Caco-2 (cell line): ENCODE measurements around the gene ZNF552. TPM values are rescaled to one million over a fixed set of nuclear protein-coding genes. Genes with fewer than 3 reads are reported as not detected.

ENCODE experiments used
- BruUV-seq: library from RNA; stranded (reverse); fragments of 400-500 nt; replicated peaks from 2 replicates; lab custom pipeline; 2021; lab: Mats Ljungman, UMichigan
- CTCF ChIA-PET: fragments of 300-600 bp; sonication (Branson Sonifier 250); formaldehyde crosslinking; loops from one replicate; lab custom pipeline; 2022; ENCODE audit warnings: antibody characterized with exemption; lab: Charles Lee
- POLR2A ChIA-PET: fragments of 300-600 bp; sonication (Branson Sonifier 250); formaldehyde crosslinking; loops from one replicate; lab custom pipeline; 2022; ENCODE audit warnings: antibody characterized with exemption; lab: Charles Lee
- DNase-seq, 2 experiments: peaks; one replicate each; pipeline versions ENCODE4 v3.0.0 to v3.0.0-alpha.2; 2020 to 2022
- H3K27me3 ChIP-seq: replicated peaks from 2 replicates; pipeline ENCODE4 v1.6.0; 2011; ENCODE audit warnings: low read length; ENCODE audit not compliant: control insufficient read depth, insufficient read depth
- H3K36me3 ChIP-seq: 2 replicates; pipeline ENCODE4 v1.5.1; 2011; ENCODE audit warnings: low read length; ENCODE audit not compliant: control insufficient read depth, insufficient read depth
- H3K4me1 ChIP-seq: fragments of 250-450 bp; sonication (Bioruptor Pico); 2 replicates; pipeline ENCODE4 v1.5.1; 2020; ENCODE audit warnings: mild to moderate bottlenecking
- H3K4me3 ChIP-seq: 2 replicates; pipeline ENCODE4 v1.5.1; 2011; ENCODE audit warnings: low read depth, mild to moderate bottlenecking, control low read depth, low read length
- H3K9me3 ChIP-seq: fragments of 250-450 bp; sonication (Bioruptor Pico); 2 replicates; pipeline ENCODE4 v1.5.1; 2020; ENCODE audit warnings: mild to moderate bottlenecking, moderate library complexity
- H3K27ac Mint-ChIP-seq: one replicate; pipeline ENCODE4 v1.8.0; 2022; ENCODE audit warnings: mixed read lengths; ENCODE audit not compliant: unreplicated experiment
- H3K27me3 Mint-ChIP-seq: one replicate; pipeline ENCODE4 v1.8.0; 2022; ENCODE audit warnings: mixed read lengths; ENCODE audit not compliant: insufficient read depth, unreplicated experiment
- H3K36me3 Mint-ChIP-seq: one replicate; pipeline ENCODE4 v1.8.0; 2022; ENCODE audit warnings: mild to moderate bottlenecking, mixed read lengths; ENCODE audit not compliant: insufficient read depth, unreplicated experiment
- H3K4me1 Mint-ChIP-seq: one replicate; pipeline ENCODE4 v1.8.0; 2022; ENCODE audit warnings: low read depth, mixed read lengths; ENCODE audit not compliant: unreplicated experiment
- H3K4me3 Mint-ChIP-seq: one replicate; pipeline ENCODE4 v1.8.0; 2022; ENCODE audit warnings: mild to moderate bottlenecking, moderate library complexity, mixed read lengths; ENCODE audit not compliant: unreplicated experiment
- H3K9me3 Mint-ChIP-seq: one replicate; pipeline ENCODE4 v1.8.0; 2022; ENCODE audit warnings: mixed read lengths; ENCODE audit not compliant: unreplicated experiment
- CTCF ChIP-seq, 2 experiments: fragments of 200-600 bp in 1 of 2; IDR thresholded peaks; 1 replicate in 1 of 2; 2 replicates in 1 of 2; pipeline versions ENCODE4 v1.5.1 to v1.8.0; 2011 to 2022; ENCODE audit warnings: antibody characterized with exemption in 1 of 2, control low read depth in 1 of 2, inconsistent platforms in 1 of 2, low read depth in 1 of 2, low read length in 1 of 2, mild to moderate bottlenecking in 1 of 2, moderate library complexity in 1 of 2; ENCODE audit not compliant: insufficient read depth in 1 of 2, severe bottlenecking in 1 of 2, unreplicated experiment in 1 of 2
- intact Hi-C: fragments of 100-400 bp; cut with micrococcal nuclease; formaldehyde crosslinking; loops from one replicate; pipeline ENCODE4 v1.10.0; 2022; ENCODE audit not compliant: unreplicated experiment
- total RNA-seq: library from RNA; stranded (reverse); gene quantifications from 2 replicates; pipeline ENCODE4 v1.2.3, GENCODE V29; 2022

The ZNF552 gene
- total RNA-seq, 1 experiment from 2014 or later, result 48.2 TPM

GRCh38 chr19:57788114-57788692 is 26.5 kb downstream of the ZNF552 start:
- no peaks in the 10 kb centered on the region for H3K9me3 Mint-ChIP-seq
- H3K4me3 ChIP-seq, result no peak overlapping the region
- no peaks in the 10 kb centered on the region for H3K9me3 ChIP-seq
- TF ChIP-seq CTCF (IDR thresholded peaks at IDR 0.05; ENCODE audit: insufficient read depth in 1 of 2, low read depth in 1 of 2, low read length in 1 of 2, severe bottlenecking in 1 of 2, unreplicated experiment in 1 of 2), result no peak
- DNase-seq, result no peak
- BruUV-seq, result no TSS peak
- H3K36me3 Mint-ChIP-seq, result peaks cover 32% of the 10 kb centered on the region
- H3K4me3 Mint-ChIP-seq, result no peak overlapping the region
- H3K36me3 ChIP-seq, result no peaks in the 10 kb centered on the region; the same call in 1 of the 2 replicates
- no peaks in the 10 kb centered on the region for H3K4me1 ChIP-seq
- CTCF ChIA-PET, result no interaction called here
- intact Hi-C loops, result no loop called here
- H3K4me1 Mint-ChIP-seq, result no peaks in the 10 kb centered on the region
- H3K27me3 ChIP-seq, result no peaks in the 10 kb centered on the region
- no peak overlapping the region for H3K27ac Mint-ChIP-seq
- H3K27me3 Mint-ChIP-seq, result no peaks in the 10 kb centered on the region
- POLR2A ChIA-PET, result interaction anchor here (0.6 to 0.7 kb wide), 2 partner anchors 8 to 61 kb away, joined by 3 read pairs; no protein-coding TSS in a partner anchor

- POLR2A ChIA-PET, result no interaction called here
- H3K36me3 Mint-ChIP-seq, result peaks cover 27% of the 10 kb centered on the region
- no peak for TF ChIP-seq CTCF (IDR thresholded peaks at IDR 0.05; ENCODE audit: insufficient read depth in 1 of 2, low read depth in 1 of 2, low read length in 1 of 2, severe bottlenecking in 1 of 2, unreplicated experiment in 1 of 2)
- BruUV-seq, result no TSS peak
- H3K27me3 Mint-ChIP-seq, result no peaks in the 10 kb centered on the region
- intact Hi-C loops, result no loop called here
- no peaks in the 10 kb centered on the region for H3K9me3 Mint-ChIP-seq
- H3K4me3 Mint-ChIP-seq, result no peak overlapping the region
- Histone ChIP-seq H3K4me1 (no peaks in the 10 kb centered on the region), H3K27me3 (no peaks in the 10 kb centered on the region), H3K36me3 (no peaks in the 10 kb centered on the region; the same call in 1 of the 2 replicates), H3K4me3 (no peak overlapping the region), H3K9me3 (no peaks in the 10 kb centered on the region)
- CTCF ChIA-PET, result no interaction called here
- H3K27ac Mint-ChIP-seq, result no peak overlapping the region
- H3K4me1 Mint-ChIP-seq, result no peaks in the 10 kb centered on the region
- no peak for DNase-seq
Observed at GRCh38 chr19:57786906-57787305, 27.8 kb downstream of the ZNF552 start.

GRCh38 chr19:57786286-57786685 is 28.4 kb downstream of the ZNF552 start:
- no peak for DNase-seq
- ChIA-PET CTCF (no interaction called here), POLR2A (no interaction called here)
- H3K4me1 ChIP-seq, result no peaks in the 10 kb centered on the region
- Mint-ChIP-seq H3K36me3 (peaks cover 27% of the 10 kb centered on the region), H3K27ac (no peak overlapping the region), H3K4me1 (no peaks in the 10 kb centered on the region), H3K9me3 (no peaks in the 10 kb centered on the region), H3K27me3 (no peaks in the 10 kb centered on the region), H3K4me3 (no peak overlapping the region)
- no TSS peak for BruUV-seq
- no peak overlapping the region for H3K4me3 ChIP-seq
- no peaks in the 10 kb centered on the region for H3K27me3 ChIP-seq
- no peaks in the 10 kb centered on the region for H3K9me3 ChIP-seq
- intact Hi-C loops, result no loop called here
- TF ChIP-seq CTCF (IDR thresholded peaks at IDR 0.05; ENCODE audit: insufficient read depth in 1 of 2, low read depth in 1 of 2, low read length in 1 of 2, severe bottlenecking in 1 of 2, unreplicated experiment in 1 of 2), result no peak
- no peaks in the 10 kb centered on the region; the same call in 1 of the 2 replicates for H3K36me3 ChIP-seq
